Activated CD4-positive, alpha-beta T cell treated with anti-CD3 and anti-CD28 coated beads for 36 hours (primary cell): ENCODE measurements around the gene KCNK3. TPM values are rescaled to one million over a fixed set of nuclear protein-coding genes. Genes with fewer than 3 reads are reported as not detected.
A peak's percentile ranks its signal among the peaks of the same experiment; 100 is the strongest.

Experiments used
- ATAC-seq: fragments of 200-7000 bp; cut with Tn5 transposase; one replicate; pipeline ENCODE4 v1.10.0; 2021; ENCODE audit warnings: mild to moderate bottlenecking, moderate library complexity
- CTCF ChIA-PET: fragments of 350-600 bp; sonication (Branson Sonifier 250); formaldehyde crosslinking; loops from one replicate; lab custom pipeline; 2021; ENCODE audit warnings: antibody characterized with exemption; lab: Charles Lee
- POLR2A ChIA-PET: fragments of 350-600 bp; sonication (Branson Sonifier 250); formaldehyde crosslinking; loops from one replicate; lab custom pipeline; 2021; ENCODE audit warnings: antibody characterized with exemption, inconsistent platforms; lab: Charles Lee
- DNase-seq: peaks from one replicate; pipeline ENCODE4 v3.0.0-alpha.2; 2020
- H3K27ac Mint-ChIP-seq: one replicate; pipeline ENCODE4 v1.8.0; 2021; ENCODE audit warnings: mixed read lengths
- H3K27me3 Mint-ChIP-seq: one replicate; pipeline ENCODE4 v1.8.0; 2021; ENCODE audit warnings: mixed read lengths
- H3K36me3 Mint-ChIP-seq: one replicate; pipeline ENCODE4 v1.8.0; 2021; ENCODE audit warnings: low read depth, mixed read lengths
- H3K4me1 Mint-ChIP-seq: one replicate; pipeline ENCODE4 v1.8.0; 2021; ENCODE audit warnings: mixed read lengths
- H3K4me3 Mint-ChIP-seq: one replicate; pipeline ENCODE4 v1.8.0; 2021; ENCODE audit warnings: mild to moderate bottlenecking, moderate library complexity, mixed read lengths
- H3K9me3 Mint-ChIP-seq: one replicate; pipeline ENCODE4 v1.8.0; 2021; ENCODE audit warnings: low read depth, mixed read lengths
- intact Hi-C, 2 experiments: fragments of 100-400 bp; cut with DNase I in 1 of 2; cut with micrococcal nuclease in 1 of 2; formaldehyde crosslinking; loops; one replicate each; pipeline versions ENCODE4 v1.14.2 to v1.15.1; 2022 to 2024; cut with DNase I, micrococcal nuclease
- total RNA-seq, 2 experiments: library from RNA; stranded (reverse); gene quantifications; one replicate each; pipeline ENCODE4 v1.2.3, GENCODE V29; 2021

The KCNK3 gene
- total RNA-seq, 2 experiments from 2014 or later, result not detected

DNA sequence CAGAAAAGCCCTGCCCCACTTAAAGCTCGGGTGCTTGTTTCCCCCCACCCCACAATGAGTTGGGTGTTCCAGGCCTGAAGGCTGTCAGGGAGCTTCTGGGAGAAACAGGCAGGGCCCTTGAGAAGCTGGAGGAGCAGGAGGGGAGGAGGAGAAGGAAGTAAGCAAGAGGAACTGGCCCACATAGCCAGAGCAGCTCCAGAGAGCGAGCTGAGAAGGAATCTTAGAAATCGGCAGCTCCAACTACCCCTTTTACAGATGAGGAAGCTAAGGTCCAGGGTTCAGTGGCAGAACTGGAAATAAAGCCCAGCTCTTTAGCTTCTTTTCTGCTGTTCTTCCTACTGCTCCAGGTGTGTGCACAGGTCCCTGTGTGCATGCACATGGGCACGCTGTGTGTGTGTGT lies 12.7 kb upstream of the KCNK3 start:
- no peak overlapping the region for H3K27ac Mint-ChIP-seq
- H3K4me3 Mint-ChIP-seq, result no peak overlapping the region
- H3K4me1 Mint-ChIP-seq, result no peaks in the 10 kb centered on the region
- POLR2A ChIA-PET, result no interaction called here
- peaks cover 14% of the 10 kb centered on the region for H3K27me3 Mint-ChIP-seq
- no peak for ATAC-seq
- H3K36me3 Mint-ChIP-seq, result no peaks in the 10 kb centered on the region
- CTCF ChIA-PET, result interaction anchor here (1.1 kb wide), 1 partner anchor 66 kb away, joined by 3 read pairs; no protein-coding TSS in a partner anchor
- no peak for DNase-seq
- intact Hi-C loops, result no loop called here
- H3K9me3 Mint-ChIP-seq, result no peaks in the 10 kb centered on the region

DNA sequence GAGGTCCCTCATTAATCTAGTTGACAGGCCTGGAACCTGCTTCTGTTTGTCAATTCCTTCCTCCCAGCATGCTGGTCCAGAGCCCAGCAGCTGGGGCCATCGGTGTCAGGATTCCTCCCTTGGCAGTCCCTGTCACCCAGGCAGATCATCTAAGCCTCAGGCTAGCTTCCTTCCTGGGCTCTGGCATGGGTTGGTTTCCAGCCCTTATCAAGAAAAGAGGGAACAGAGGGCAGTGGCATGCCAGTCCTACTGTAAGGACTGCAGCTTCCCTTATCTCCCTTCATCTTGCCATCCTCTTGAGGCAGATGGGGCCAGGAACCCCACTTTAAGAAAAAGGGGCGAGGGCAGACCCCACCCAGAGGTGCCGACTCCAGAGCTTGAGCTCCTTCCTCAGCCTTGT lies 10.9 kb upstream of the KCNK3 start:
- ChIA-PET POLR2A (no interaction called here), CTCF (interaction anchor here (0.6 to 1.0 kb wide), 2 partner anchors 18 to 66 kb away, joined by 3 read pairs; no protein-coding TSS in a partner anchor)
- no peaks in the 10 kb centered on the region for H3K36me3 Mint-ChIP-seq
- no peak overlapping the region for H3K27ac Mint-ChIP-seq
- H3K4me1 Mint-ChIP-seq, result no peaks in the 10 kb centered on the region
- no peaks in the 10 kb centered on the region for H3K9me3 Mint-ChIP-seq
- no peak for DNase-seq
- intact Hi-C loops, result no loop called here
- H3K4me3 Mint-ChIP-seq, result no peak overlapping the region
- peaks cover 23% of the 10 kb centered on the region for H3K27me3 Mint-ChIP-seq
- ATAC-seq, result no peak

DNA sequence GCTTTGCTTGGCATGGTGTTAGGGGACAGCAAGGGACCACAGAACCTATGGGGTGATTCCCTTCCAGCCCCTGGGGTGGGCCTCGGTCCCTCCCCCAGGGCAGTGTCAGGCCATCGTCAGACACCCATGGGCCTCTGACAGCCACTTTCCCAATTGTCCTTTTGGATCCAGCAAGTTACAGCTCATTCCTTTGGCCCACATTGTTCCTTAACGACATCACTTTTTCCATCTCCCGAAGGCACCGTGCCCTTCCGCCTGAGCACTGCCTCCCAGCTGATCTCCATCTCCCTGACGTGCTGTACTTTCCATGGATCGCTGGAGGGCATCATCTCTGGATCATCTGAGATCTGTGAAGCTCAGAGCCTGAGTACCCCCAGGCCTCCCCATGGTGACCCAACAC lies 10.4 kb upstream of the KCNK3 start:
- DNase-seq (no peak), ATAC-seq (no peak)
- POLR2A ChIA-PET, result no interaction called here
- H3K4me1 Mint-ChIP-seq, result no peaks in the 10 kb centered on the region
- peaks cover 27% of the 10 kb centered on the region for H3K27me3 Mint-ChIP-seq
- intact Hi-C loops, result no loop called here
- no peaks in the 10 kb centered on the region for H3K36me3 Mint-ChIP-seq
- H3K4me3 Mint-ChIP-seq, result no peak overlapping the region
- CTCF ChIA-PET, result interaction anchor here (0.6 to 1.0 kb wide), 2 partner anchors 18 to 65 kb away, joined by 3 read pairs; no protein-coding TSS in a partner anchor
- no peaks in the 10 kb centered on the region for H3K9me3 Mint-ChIP-seq
- H3K27ac Mint-ChIP-seq, result no peak overlapping the region

DNA sequence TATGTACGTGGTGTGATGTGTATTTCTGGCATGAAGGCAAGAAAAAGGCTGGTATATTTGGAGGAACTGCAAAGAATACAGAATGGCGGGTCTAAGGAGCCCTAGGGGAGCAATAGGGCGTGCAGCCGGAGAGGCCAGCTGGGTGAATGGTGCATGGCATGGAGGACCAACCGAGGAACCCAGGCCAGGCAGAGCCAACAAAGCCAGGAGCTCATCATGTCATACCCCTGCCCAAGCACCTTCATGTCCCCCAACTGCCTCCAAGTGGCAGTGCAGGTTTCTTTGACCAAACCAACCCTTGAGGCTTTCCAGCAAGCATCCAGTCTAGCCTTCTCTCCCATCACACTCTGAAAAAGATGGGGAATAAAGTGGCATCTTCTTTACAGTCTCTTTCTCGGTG lies 8.9 kb upstream of the KCNK3 start:
- CTCF ChIA-PET, result interaction anchor here (0.7 kb wide), 1 partner anchor 37 kb away, joined by 3 read pairs; no protein-coding TSS in a partner anchor

DNA sequence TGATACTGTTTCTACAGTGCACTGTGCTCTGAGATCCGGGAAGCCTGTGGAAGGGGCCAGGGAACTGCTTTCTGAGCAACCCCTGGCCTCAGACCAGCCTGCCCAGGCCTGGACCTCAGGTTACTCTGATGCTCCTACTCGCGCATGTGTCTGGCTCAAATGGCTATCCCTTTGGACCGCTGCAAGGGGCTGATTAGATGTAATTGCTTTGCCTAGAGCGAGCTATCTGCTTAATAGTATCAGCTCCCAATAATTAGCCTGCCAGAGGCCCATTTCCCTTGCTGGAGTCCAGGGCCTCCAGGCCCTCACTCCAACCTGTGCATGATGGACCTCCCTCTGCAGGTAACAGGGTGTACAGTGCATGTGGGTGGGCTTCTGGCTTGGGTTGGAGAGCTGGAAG lies 7.2 kb upstream of the KCNK3 start:
- CTCF ChIA-PET, result no interaction called here
- H3K27me3 Mint-ChIP-seq, result peaks cover 29% of the 10 kb centered on the region

More for the DNA sequence above, 8.9 kb upstream of the KCNK3 start:
- ATAC-seq, result no peak
- H3K27ac Mint-ChIP-seq, result no peak overlapping the region
- intact Hi-C loops, result no loop called here
- no peaks in the 10 kb centered on the region for H3K36me3 Mint-ChIP-seq
- POLR2A ChIA-PET, result no interaction called here
- no peak overlapping the region for H3K4me3 Mint-ChIP-seq
- peaks cover 26% of the 10 kb centered on the region for H3K27me3 Mint-ChIP-seq
- H3K4me1 Mint-ChIP-seq, result no peaks in the 10 kb centered on the region
- H3K9me3 Mint-ChIP-seq, result no peaks in the 10 kb centered on the region
- DNase-seq, result no peak

DNA sequence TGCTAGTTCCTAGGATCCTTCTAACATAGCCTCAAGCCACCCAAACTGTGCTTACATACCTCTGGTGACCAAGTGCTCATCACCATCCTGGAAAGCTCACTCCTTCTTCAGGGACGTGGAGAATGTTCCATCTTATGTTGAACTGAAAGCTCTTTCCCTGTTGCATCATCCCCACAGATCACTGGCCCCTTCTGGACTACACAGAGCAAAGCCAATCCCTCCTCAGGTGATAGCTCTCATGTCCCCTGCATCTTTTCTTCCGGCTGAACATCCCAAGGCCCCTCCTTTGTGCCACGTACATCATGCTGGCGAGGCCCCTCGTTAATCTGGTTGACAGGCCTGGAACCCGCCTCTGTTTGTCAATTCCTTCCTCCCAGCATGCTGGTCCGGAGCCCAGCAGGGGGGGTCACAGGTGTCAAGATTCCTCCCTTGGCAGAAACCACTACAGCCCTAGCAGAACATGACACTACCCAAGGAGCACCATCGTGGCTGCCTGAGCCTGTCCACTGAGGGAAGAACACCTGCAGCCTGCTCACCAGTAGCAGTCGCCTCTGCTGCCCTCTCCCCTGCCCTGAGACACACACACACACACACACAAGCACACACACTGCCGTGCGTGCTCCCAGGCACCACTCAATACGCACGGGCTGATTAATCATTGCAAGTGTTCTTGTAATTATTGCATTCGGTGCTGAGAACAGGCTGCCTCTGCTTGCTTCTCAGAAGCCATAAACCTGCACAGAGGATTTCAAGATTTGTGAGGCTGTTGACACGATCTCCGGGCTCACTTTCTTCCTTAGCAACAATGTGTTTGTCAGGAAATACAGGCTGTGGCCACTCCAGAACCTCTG lies 6.3 kb upstream of the KCNK3 start:
- CTCF ChIA-PET, result no interaction called here

More for the DNA sequence above, 7.2 kb upstream of the KCNK3 start:
- no peak for ATAC-seq
- H3K4me1 Mint-ChIP-seq, result no peaks in the 10 kb centered on the region
- no peaks in the 10 kb centered on the region for H3K9me3 Mint-ChIP-seq
- POLR2A ChIA-PET, result no interaction called here
- no peaks in the 10 kb centered on the region for H3K36me3 Mint-ChIP-seq
- intact Hi-C loops, result no loop called here
- no peak for DNase-seq
- no peak overlapping the region for H3K4me3 Mint-ChIP-seq
- no peak overlapping the region for H3K27ac Mint-ChIP-seq

DNA sequence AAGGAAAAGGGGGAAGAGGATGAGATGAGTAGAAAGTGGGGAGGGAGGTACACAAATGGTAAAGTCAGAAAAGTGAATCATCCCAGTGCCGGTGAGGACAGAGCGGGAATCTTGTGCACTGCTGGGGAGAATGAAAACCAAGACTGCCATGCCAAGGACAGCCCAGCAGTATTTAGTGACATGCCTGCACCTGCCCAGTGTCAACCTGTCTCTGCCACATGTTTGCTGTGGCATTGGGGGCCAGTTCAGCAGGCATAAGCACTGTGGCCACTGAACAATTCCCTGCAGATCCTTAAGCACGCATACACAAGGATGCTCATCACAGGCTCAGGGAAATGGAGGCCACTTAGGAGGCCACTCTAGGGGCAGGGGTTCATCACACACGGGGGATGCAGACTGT lies 5.2 kb upstream of the KCNK3 start:
- peaks cover 39% of the 10 kb centered on the region for H3K27me3 Mint-ChIP-seq

More for the DNA sequence above, 6.3 kb upstream of the KCNK3 start:
- intact Hi-C loops, result no loop called here
- no peaks in the 10 kb centered on the region for H3K9me3 Mint-ChIP-seq
- ATAC-seq (no peak), DNase-seq (no peak)
- POLR2A ChIA-PET, result no interaction called here
- no peaks in the 10 kb centered on the region for H3K36me3 Mint-ChIP-seq
- H3K27ac Mint-ChIP-seq, result no peak overlapping the region
- H3K27me3 Mint-ChIP-seq, result peaks cover 34% of the 10 kb centered on the region
- no peaks in the 10 kb centered on the region for H3K4me1 Mint-ChIP-seq
- no peak overlapping the region for H3K4me3 Mint-ChIP-seq

DNA sequence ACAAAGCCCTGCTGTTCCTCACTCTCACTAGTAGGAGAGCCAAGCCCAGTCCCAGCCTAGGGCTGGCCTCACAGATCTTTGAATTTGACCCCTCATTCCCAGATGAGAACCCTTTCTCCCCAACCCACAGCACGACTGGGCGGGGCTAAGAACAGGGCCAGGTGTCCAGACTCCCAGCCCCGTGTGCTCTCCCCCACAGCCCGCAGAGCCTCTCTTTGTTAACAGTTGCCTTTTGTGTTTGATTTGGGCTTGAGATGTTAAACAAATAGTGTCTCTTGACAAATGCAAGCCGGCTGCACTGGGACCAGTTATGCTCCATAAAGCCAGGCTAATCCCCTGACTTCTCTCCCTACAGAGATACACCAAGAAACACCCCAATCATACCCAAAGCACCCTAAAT lies 4.7 kb upstream of the KCNK3 start:
- peaks cover 36% of the 10 kb centered on the region for H3K27me3 Mint-ChIP-seq
- peaks cover 3% of the 10 kb centered on the region for H3K4me1 Mint-ChIP-seq
- no peak for ATAC-seq
- no peaks in the 10 kb centered on the region for H3K36me3 Mint-ChIP-seq
- H3K27ac Mint-ChIP-seq, result no peak overlapping the region
- no peaks in the 10 kb centered on the region for H3K9me3 Mint-ChIP-seq
- intact Hi-C loops, result no loop called here
- ChIA-PET CTCF (no interaction called here), POLR2A (no interaction called here)
- H3K4me3 Mint-ChIP-seq, result no peak overlapping the region
- no peak for DNase-seq

More for the DNA sequence above, 5.2 kb upstream of the KCNK3 start:
- H3K4me1 Mint-ChIP-seq, result peaks cover 3% of the 10 kb centered on the region
- ChIA-PET CTCF (no interaction called here), POLR2A (no interaction called here)
- H3K9me3 Mint-ChIP-seq, result no peaks in the 10 kb centered on the region
- intact Hi-C loops, result no loop called here
- H3K27ac Mint-ChIP-seq, result no peak overlapping the region
- ATAC-seq, result no peak
- no peaks in the 10 kb centered on the region for H3K36me3 Mint-ChIP-seq
- no peak for DNase-seq
- no peak overlapping the region for H3K4me3 Mint-ChIP-seq

DNA sequence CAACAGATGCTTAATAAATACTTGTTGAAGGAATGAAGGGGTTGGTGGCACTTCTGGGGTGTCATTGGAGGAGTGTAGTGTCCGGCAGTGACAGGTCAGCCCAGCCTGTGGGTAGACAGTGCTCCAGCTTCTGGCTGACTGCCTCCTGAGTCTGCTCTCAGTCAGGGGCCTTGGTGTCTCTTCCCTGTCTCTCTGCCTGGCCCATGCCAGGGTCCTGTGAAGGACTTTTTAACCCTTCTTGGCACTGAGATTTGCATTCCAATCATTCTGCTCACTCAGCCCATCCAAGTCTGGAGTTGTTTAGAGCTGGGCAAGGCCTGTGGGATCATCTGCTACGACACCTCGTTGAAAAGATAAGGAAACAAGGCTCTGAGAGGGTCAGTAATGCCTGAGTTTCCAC lies 1.4 kb upstream of the KCNK3 start:
- no peak overlapping the region for H3K27ac Mint-ChIP-seq
- ChIA-PET CTCF (interaction anchor here (0.6 kb wide), 1 partner anchor 17 kb away, joined by 3 read pairs; no protein-coding TSS in a partner anchor), POLR2A (no interaction called here)
- no peak for DNase-seq
- H3K4me1 Mint-ChIP-seq, result peaks cover 3% of the 10 kb centered on the region
- no peaks in the 10 kb centered on the region for H3K36me3 Mint-ChIP-seq
- ATAC-seq, result no peak
- intact Hi-C loops, result no loop called here
- H3K9me3 Mint-ChIP-seq, result no peaks in the 10 kb centered on the region
- H3K27me3 Mint-ChIP-seq, result peaks cover 53% of the 10 kb centered on the region
- no peak overlapping the region for H3K4me3 Mint-ChIP-seq

DNA sequence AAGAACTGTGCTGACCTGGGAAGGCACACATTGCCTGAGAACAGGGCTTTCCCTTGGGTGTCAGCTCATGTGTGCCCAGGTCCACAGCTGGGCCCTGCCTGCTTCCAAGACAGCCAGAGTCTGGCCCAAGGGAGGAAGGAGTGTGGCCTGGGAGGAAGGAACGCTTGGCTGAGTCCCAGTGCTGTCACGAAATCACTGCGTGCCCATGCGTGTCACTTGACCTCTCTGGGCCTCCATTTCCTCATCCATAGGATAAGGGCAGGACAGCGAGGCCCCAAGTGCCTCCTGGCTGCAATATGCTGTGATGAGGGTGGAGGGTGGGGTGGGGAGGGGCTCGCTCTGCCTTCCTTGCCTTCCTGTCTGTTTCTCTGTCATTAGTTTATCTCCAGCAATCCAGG lies 642 bp upstream of the KCNK3 start:
- no peak overlapping the region for H3K27ac Mint-ChIP-seq
- POLR2A ChIA-PET, result no interaction called here
- no peak overlapping the region for H3K4me3 Mint-ChIP-seq

DNA sequence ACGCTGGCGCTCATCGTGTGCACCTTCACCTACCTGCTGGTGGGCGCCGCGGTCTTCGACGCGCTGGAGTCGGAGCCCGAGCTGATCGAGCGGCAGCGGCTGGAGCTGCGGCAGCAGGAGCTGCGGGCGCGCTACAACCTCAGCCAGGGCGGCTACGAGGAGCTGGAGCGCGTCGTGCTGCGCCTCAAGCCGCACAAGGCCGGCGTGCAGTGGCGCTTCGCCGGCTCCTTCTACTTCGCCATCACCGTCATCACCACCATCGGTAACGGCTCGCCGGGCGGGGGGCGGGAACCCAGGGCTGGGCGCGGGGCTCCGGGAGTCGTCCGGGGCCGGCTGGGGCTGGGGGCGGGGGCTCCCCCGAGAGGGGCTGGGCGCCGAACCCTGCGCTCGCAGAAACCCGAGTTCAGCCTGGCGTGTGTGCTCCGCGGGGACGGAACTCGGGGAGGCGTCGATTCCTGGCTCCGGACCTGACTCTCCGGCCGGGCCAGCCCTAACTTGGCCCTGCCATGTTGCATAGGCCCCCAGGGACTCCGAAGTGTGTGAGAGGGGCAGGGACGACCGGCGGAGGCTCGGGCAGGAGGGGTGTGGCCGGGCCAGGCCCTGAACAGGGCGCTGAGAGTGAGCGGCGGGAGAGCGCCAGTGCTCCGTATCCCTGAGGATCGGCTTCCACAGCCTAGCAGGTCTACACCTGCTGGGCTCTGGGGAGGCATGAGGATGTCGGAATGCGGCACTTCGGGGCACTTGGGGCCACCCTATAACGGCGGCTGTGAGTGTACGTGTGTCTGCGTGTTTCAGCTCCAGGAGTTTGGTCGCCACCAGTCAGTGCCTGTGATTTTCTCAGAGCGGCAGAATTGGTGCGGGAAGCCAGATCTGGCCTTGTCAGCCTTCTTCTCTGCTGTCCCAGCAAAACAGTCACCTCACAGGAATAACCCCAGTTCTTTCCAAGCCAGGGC lies 651 bp downstream of the KCNK3 start:
- CTCF ChIA-PET, result no interaction called here
- H3K27ac Mint-ChIP-seq, result no peak overlapping the region
- DNase-seq (peak; percentile 31), ATAC-seq (no peak)
- H3K36me3 Mint-ChIP-seq, result no peaks in the 10 kb centered on the region
- H3K9me3 Mint-ChIP-seq, result no peaks in the 10 kb centered on the region
- peaks cover 56% of the 10 kb centered on the region for H3K27me3 Mint-ChIP-seq
- intact Hi-C loops, result no loop called here
- H3K4me3 Mint-ChIP-seq, result no peak overlapping the region
- H3K4me1 Mint-ChIP-seq, result peaks cover 3% of the 10 kb centered on the region
- POLR2A ChIA-PET, result no interaction called here

More for the DNA sequence above, 642 bp upstream of the KCNK3 start:
- CTCF ChIA-PET, result no interaction called here
- ATAC-seq (no peak), DNase-seq (no peak)
- H3K4me1 Mint-ChIP-seq, result peaks cover 3% of the 10 kb centered on the region
- intact Hi-C loops, result no loop called here
- no peaks in the 10 kb centered on the region for H3K36me3 Mint-ChIP-seq
- peaks cover 51% of the 10 kb centered on the region for H3K27me3 Mint-ChIP-seq
- no peaks in the 10 kb centered on the region for H3K9me3 Mint-ChIP-seq
